ENCODE results near the gene SHISA9. TPM values are rescaled to one million over a fixed set of nuclear protein-coding genes. Genes with fewer than 3 reads are reported as not detected.

The SHISA9 gene
- total RNA-seq, 1 donor from 2014 or later: 3.0 TPM

DNA sequence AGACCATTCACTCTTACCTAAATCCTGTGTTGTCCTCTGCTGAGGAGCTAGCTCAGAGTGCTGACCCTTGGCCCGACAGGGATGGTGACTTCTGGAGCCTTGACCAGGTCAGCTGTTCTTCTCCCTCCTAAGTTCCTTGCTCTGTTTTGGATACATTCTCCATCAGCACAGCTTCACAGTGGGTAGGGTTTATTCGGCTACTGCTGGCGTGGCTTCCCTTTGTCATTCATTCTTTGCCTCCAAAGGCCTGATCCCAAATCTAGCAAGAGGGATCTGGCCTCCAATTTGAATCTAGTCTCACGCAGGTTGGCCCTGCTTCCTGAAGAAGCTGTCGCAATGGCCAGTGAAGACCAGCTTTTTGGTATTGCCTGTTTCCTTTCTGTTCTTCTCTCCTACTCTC, 116.6 kb downstream of the SHISA9 start:
- Mint-ChIP-seq H3K36me3 (ENCODE audit: insufficient read depth) (no peaks in the 10 kb centered on the region), H3K27ac (no peak overlapping the region), H3K4me3 (ENCODE audit: low read depth) (no peak overlapping the region), H3K9me3 (ENCODE audit: low read depth) (no peaks in the 10 kb centered on the region), H3K27me3 (no peaks in the 10 kb centered on the region), H3K4me1 (ENCODE audit: low read depth) (no peaks in the 10 kb centered on the region)
- DNase-seq (ENCODE audit: low spot score, unreplicated experiment): no peak
- TF ChIP-seq, protein P1, sequence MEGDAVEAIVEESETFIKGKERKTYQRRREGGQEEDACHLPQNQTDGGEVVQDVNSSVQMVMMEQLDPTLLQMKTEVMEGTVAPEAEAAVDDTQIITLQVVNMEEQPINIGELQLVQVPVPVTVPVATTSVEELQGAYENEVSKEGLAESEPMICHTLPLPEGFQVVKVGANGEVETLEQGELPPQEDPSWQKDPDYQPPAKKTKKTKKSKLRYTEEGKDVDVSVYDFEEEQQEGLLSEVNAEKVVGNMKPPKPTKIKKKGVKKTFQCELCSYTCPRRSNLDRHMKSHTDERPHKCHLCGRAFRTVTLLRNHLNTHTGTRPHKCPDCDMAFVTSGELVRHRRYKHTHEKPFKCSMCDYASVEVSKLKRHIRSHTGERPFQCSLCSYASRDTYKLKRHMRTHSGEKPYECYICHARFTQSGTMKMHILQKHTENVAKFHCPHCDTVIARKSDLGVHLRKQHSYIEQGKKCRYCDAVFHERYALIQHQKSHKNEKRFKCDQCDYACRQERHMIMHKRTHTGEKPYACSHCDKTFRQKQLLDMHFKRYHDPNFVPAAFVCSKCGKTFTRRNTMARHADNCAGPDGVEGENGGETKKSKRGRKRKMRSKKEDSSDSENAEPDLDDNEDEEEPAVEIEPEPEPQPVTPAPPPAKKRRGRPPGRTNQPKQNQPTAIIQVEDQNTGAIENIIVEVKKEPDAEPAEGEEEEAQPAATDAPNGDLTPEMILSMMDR (IDR thresholded peaks at IDR 0.05; ENCODE audit: unreplicated experiment): no peak

DNA sequence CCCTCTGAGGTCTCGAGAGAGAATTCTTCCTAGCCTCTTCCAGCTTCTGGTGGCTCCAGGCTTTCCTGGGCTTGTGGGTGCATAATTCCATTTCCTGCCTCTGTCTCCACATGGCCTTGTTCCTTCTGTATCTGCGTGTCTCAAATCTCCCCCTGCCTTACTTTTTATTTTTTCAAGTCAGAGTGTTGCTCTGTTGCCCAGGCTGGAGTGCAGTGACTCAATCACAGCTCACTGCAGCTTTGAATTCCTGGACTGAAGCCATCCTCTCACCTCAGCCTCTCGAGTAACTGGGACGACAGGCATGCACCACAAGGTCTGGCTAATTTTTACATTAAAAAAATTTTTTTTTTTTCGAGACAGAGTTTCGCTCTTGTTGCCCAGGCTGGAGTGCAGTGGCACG, 120.6 kb downstream of the SHISA9 start:
- no peaks in the 10 kb centered on the region for H3K27me3 Mint-ChIP-seq

DNA sequence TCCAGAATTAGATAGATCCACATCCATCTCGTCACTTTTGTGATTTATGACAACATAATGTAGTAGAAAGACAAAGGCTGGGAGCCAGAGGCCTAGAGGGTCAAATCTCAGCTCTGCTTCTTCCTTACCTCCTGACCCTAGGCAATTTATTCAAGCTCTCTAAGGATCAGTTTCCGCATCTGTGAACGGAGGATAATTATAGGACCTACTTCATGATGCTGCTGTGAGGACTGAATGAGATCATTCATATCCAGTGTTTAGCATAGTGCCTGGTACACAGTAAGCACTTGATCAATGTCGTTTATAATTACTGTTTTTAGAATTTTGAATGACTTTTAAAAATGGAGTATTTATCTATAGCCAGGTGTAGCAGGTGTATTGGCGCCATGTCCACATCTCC, 128.4 kb downstream of the SHISA9 start:
- Mint-ChIP-seq H3K27me3 (no peaks in the 10 kb centered on the region), H3K27ac (no peak overlapping the region), H3K4me1 (ENCODE audit: low read depth) (no peaks in the 10 kb centered on the region), H3K9me3 (ENCODE audit: low read depth) (peaks cover 4% of the 10 kb centered on the region), H3K4me3 (ENCODE audit: low read depth) (no peak overlapping the region), H3K36me3 (ENCODE audit: insufficient read depth) (no peaks in the 10 kb centered on the region)
- no peak for DNase-seq (ENCODE audit: low spot score, unreplicated experiment)
- TF ChIP-seq, protein P1 (IDR thresholded peaks at IDR 0.05; ENCODE audit: unreplicated experiment): no peak

More for the DNA sequence above, 120.6 kb downstream of the SHISA9 start:
- Mint-ChIP-seq H3K36me3 (ENCODE audit: insufficient read depth) (no peaks in the 10 kb centered on the region), H3K27ac (no peak overlapping the region), H3K4me3 (ENCODE audit: low read depth) (no peak overlapping the region), H3K4me1 (ENCODE audit: low read depth) (no peaks in the 10 kb centered on the region), H3K9me3 (ENCODE audit: low read depth) (peaks cover 4% of the 10 kb centered on the region)
- TF ChIP-seq, protein P1 (IDR thresholded peaks at IDR 0.05; ENCODE audit: unreplicated experiment): no peak
- DNase-seq (ENCODE audit: low spot score, unreplicated experiment): no peak

DNA sequence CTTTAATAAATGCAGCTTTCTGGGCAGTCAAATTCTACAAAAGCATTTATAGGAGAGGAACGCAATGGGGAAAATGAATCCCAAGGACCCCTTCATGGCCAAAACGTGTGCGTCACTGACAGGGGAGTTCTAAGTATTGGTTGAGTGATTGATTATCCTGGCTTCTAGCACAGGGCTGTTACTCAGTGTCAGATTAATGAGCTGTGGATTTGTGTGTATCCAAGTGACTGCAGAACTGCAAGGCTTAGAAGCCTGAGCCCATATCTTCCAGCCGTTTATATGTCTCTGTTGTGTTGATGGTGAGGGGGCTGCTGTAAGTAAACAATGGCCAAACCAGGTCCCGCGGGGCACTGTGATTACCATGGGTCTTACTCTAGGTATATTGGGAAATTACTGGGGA, 129.4 kb downstream of the SHISA9 start:
- Mint-ChIP-seq H3K4me1 (ENCODE audit: low read depth) (no peaks in the 10 kb centered on the region), H3K9me3 (ENCODE audit: low read depth) (peaks cover 4% of the 10 kb centered on the region), H3K27me3 (no peaks in the 10 kb centered on the region), H3K36me3 (ENCODE audit: insufficient read depth) (no peaks in the 10 kb centered on the region), H3K27ac (no peak overlapping the region), H3K4me3 (ENCODE audit: low read depth) (no peak overlapping the region)
- DNase-seq (ENCODE audit: low spot score, unreplicated experiment): no peak
- TF ChIP-seq, protein P1 (IDR thresholded peaks at IDR 0.05; ENCODE audit: unreplicated experiment): no peak

DNA sequence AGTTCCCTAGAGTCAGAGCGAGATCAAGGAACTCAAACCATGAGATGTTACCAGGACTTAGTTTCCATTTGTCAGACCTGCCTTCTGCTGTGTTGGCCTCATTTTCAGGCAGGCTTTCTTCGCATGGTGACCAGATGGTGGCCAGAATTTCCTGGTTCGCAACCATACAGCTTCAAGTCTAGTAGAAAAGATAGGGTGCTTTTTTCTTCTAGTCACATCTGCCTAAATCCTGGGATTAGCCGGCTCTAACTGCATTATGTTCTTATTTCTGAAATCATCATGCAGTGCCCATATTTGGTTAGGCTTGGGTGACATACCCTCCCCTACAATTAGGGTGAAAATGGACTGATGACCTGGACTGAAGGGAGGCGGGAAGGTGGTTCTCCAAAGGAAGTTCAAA, 131.5 kb downstream of the SHISA9 start:
- Mint-ChIP-seq H3K4me1 (ENCODE audit: low read depth) (no peaks in the 10 kb centered on the region), H3K27me3 (no peaks in the 10 kb centered on the region), H3K36me3 (ENCODE audit: insufficient read depth) (no peaks in the 10 kb centered on the region), H3K27ac (no peak overlapping the region), H3K4me3 (ENCODE audit: low read depth) (no peak overlapping the region), H3K9me3 (ENCODE audit: low read depth) (no peaks in the 10 kb centered on the region)
- DNase-seq (ENCODE audit: low spot score, unreplicated experiment): no peak
- TF ChIP-seq, protein P1 (IDR thresholded peaks at IDR 0.05; ENCODE audit: unreplicated experiment): no peak

Measured in progenitor cell of endocrine pancreas (in vitro differentiated cells).